HG03432 (cell line): ENCODE measurements around the gene BTNL9.
"Not testable (repeated sequence)": the region's sequence is repeated elsewhere in the genome, so short reads cannot be mapped to it uniquely, and the experiment has no call there.

ENCODE experiments used
- ATAC-seq: cut with Tn5 transposase; IDR thresholded peaks from one replicate; pipeline ENCODE4 v1.9.1; 2021; ENCODE audit warnings: mild to moderate bottlenecking, moderate library complexity; ENCODE audit not compliant: unreplicated experiment

Gene BTNL9

DNA sequence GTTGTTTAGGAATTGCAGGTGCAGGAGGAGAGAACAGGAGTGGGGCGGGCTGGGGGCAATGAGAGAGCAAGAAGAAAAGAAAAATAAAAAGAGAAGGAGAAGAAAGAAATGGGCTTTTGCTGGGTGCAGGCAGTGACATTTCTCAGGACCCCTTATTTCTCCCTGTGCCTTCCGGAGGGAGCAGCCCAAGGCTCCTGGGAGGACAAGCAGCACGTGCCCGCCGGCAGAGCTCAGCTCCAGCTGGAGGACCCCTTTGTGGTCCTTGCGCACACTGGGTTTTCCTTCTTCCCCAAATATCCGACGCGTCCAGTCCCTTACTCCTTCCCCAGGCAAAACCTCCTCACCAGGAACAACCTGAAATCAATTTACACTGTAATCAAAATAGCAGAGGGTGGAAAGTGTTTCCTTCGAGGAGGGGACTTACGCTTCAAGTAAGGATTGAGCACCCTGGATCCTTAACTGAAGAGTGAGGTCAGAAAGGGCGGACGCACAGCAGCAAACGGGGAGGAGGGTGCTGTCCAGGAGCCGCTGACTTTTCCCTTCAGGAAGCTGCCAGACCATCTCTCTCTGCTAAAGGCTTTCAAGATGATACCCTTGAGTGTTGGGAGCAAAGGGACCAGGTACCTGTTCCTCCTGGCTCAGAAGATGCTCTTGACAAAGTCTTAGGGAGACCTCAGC is 2.1 kb downstream of the BTNL9 start:
- no peak for ATAC-seq

DNA sequence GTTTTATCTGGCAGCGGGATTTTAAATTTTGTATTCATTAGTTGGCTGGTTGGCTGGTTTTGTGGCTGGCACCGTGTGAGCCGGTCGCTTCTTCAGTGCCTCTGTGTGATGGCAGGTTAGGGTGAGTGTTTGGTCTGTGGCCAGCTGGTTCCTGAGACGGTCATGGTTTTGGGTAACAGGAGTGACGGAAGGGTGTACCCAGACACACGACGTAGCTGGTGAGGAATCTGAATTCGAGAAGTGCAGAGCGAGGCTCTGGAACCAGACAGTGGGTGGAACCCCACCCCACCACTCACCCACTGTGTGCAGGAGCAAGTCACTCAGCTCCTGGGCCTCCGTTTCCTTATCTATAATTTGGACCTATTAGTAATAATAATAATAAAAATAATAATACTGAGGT is 2.7 kb downstream of the BTNL9 start:
- no peak for ATAC-seq

DNA sequence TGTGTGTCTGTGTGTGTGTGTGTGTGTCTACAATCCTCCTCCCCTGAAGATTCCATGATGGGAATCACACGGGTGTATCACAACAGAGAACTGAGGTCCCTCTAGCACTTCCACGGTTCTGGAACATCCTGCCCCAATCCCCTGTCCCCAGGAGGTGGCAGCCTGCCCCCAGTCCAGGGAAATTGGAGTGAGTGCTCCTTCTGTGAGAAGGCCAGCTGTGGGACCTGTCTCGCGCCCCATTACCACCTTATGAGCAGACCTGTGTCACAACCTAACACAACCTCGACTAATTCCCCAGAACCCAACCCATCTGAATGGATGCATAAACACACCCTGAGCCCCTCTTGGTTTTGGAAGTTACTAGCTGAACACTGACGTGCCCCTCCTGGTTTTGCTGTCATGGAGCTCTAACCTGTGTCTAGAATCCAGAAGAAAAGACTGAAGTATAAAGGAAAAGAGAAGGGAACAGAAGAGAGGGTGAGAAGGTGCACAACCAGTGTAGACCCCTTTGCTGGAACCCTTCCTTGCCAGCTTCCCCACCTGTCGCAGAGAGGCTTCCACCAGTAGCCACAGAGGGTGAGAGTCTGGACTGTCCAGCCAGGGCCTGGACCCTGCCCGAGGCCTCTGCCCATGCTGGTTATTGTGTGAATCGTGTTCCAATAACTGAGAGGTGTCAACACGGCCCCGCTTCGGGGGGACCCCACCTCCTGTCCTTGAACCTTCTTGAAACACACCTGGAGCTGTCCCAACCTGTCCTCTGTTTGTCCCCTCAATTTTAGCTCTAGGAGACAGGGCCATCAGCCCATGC is 3.4 kb downstream of the BTNL9 start:
- ATAC-seq: no peak

DNA sequence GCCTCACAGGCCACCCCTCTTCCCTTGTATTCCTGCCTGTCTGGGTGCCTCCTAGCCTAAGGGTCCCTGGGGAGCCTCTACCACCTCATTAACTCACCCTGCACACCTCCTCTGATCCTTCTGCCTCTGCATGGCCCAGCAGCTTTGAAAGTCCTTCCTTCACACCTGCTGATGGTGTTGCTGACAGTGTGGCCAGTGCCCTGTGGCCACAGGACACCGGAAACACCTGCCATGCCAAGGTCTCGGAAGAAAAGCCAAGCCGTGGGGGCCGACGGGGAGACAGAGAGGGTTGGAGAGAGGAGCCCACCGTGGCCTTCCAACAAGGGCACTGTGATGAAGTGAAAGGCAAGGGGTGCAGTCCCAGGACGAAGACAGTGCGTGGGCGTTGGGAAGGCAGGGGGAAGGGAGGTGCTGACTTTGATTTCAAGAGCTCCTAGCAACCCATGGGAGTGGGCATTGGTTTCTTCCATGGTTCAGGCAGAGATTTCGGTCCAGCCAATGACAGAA is 4.1 kb downstream of the BTNL9 start:
- no peak for ATAC-seq

DNA sequence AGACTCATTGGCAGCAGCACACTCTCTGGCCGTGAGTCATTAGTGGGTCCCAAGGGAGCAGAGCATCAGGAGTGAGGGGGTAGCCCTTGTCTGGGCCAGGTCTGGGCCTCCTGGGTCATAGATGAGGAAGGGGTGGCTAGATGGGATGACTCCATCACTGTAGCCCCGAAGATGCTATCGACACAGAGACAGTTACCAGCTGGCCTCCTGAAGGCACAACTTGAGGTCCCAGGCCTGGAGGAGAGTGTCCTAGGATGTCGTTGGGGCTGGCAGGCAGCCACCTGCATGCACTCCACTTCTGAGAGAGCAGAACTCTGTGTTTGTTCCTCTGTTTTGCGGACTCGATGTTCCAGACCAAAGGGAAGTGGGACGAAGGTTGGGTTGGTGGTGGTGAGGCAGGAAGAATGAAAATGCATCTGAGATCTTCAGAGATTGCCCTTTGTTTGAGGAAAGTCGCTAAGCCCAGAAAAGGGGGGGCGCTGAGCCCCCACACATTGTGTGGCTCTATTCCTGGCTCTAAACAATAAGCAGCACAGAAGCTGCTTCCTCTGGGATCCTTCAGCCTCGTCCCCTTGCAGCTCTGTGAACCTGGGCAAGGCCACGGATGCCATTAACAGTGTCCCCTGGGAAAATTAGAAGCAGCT is 4.7 kb downstream of the BTNL9 start:
- ATAC-seq: no peak

DNA sequence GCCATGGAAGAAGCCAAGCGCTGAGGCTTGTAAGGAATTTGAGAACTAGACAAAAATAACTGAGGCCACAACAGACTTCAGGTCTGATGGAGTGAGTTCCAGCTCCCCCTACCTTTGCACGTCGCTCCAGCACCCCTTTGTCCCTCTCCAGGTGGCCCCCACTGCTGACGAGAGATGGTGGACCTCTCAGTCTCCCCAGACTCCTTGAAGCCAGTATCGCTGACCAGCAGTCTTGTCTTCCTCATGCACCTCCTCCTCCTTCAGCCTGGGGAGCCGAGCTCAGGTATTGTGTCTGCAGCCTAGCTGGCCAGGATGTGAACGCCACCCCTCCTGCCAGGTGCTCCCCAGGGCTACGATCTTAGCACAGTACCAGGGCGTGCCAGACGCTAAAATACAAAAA is 5.2 kb downstream of the BTNL9 start:
- ATAC-seq: no peak

DNA sequence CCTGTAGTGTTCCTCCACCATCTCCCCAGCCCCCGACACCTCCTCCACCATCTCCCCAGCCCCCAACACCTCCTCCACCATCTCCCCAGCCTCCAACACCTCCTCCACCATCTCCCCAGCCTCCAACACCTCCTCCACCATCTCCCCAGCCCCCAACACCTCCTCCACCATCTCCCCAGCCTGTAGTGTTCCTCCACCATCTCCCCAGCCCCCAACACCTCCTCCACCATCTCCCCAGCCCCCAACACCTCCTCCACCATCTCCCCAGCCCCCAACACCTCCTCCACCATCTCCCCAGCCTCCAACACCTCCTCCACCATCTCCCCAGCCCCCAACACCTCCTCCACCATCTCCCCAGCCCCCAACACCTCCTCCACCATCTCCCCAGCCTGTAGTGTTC is 5.8 kb downstream of the BTNL9 start:
- ATAC-seq: not testable (repeated sequence)

DNA sequence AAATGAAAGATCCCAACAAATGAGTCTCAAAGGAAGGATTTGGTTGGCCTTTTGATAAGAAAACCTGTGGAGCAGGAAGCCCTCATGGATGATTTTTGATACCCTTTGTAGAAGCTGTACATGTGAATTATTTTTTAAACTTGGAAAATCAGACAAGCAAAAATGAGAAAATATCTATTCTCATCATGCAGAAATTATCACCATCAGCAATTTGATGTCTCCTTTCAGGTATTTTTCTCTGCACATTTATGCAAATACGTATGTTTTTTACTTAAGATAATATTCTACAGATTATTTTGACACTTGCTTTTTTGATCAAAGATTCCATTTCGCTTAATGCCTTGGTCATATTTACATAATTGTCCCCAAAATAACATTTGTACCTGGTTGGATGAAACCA is 7.2 kb downstream of the BTNL9 start:
- no peak for ATAC-seq

DNA sequence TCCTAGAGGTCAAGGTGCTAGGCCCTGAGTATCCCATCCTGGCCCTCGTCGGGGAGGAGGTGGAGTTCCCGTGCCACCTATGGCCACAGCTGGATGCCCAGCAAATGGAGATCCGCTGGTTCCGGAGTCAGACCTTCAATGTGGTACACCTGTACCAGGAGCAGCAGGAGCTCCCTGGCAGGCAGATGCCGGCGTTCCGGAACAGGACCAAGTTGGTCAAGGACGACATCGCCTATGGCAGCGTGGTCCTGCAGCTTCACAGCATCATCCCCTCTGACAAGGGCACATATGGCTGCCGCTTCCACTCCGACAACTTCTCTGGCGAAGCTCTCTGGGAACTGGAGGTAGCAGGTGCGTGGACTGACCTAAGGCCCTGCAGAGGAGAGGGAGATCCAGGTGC is 7.9 kb downstream of the BTNL9 start:
- no peak for ATAC-seq

DNA sequence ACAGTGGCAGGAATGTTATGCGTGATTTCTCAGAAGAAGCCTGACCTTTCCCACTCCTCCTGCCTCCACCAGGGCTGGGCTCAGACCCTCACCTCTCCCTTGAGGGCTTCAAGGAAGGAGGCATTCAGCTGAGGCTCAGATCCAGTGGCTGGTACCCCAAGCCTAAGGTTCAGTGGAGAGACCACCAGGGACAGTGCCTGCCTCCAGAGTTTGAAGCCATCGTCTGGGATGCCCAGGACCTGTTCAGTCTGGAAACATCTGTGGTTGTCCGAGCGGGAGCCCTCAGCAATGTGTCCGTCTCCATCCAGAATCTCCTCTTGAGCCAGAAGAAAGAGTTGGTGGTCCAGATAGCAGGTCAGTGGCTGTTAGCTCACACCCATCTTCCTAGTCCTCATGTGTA is 9.9 kb downstream of the BTNL9 start:
- ATAC-seq: no peak

DNA sequence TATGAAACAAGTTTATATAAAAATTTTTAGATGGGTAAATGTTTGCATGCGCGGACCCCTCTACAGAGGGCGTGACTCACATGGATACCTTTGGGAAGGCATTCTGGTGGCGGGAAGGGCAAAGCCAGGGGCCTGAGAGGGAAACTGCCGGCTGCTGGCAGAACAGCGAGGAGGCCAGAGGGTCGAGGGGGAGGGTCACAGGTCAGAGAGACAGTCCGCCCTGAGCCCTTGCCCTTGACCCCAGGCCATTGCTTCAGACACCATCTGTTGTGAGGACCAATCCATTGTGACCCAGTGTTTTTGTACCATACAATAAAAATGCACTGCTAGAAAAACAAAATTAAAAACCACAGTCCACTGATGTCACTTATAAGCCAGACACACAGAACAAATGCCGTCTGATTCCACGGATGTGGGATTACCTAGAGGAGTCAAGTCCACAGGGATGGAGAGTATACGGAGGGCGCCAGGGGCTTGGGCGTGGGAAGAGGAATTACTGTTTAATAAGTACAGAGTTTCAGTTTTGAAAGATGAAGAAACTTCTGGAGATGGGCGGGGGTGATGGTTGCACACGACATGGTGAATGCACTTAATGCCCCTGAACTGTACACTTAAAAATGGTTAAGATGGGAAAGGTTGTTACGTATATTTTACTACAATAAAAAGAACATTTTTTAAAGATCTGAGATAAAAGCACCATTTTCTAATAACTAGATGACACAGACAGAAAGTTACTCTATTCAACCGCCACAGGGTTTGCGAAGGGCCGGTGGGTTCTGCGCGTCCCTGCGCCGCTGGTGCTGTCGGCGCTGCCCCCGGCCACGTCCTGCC is 12.0 kb downstream of the BTNL9 start:
- ATAC-seq: no peak

DNA sequence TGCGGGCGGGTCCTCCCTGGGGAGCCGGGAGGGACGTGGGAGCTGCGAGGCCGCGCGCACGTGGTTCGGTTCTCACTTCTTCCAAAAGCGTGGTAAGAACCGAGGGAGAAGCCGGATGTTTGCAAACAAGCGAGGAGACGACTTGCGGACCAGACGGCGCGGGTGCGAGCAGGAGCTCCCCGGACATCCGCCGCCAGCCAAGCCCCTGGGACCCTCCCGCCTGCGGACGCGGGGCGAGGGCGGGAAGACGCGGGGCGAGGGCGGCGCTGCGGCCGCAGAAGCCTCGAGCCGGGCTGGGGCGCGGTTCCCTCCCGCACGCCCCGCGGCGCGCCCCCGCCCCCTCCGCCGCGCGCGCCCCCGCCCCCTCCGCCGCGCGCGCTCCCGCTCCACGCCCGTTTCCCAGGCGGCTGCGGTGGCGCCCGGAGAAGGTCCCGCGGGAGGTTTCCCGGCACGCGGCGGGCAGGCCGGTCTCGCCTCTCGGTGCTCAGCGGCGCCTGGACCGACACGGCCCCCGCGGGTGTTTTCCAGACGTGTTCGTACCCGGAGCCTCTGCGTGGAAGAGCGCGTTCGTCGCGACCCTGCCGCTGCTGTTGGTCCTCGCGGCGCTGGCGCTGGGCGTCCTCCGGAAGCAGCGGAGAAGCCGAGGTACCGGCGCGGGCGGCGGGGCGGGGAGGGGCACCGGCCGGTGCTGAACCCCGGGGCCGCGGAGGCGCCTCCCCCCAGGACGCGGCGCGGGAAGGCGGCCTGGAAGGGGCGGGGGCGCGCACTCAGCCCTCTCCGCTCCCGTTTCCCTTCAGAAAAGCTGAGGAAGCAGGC is 12.8 kb downstream of the BTNL9 start:
- ATAC-seq: no peak

DNA sequence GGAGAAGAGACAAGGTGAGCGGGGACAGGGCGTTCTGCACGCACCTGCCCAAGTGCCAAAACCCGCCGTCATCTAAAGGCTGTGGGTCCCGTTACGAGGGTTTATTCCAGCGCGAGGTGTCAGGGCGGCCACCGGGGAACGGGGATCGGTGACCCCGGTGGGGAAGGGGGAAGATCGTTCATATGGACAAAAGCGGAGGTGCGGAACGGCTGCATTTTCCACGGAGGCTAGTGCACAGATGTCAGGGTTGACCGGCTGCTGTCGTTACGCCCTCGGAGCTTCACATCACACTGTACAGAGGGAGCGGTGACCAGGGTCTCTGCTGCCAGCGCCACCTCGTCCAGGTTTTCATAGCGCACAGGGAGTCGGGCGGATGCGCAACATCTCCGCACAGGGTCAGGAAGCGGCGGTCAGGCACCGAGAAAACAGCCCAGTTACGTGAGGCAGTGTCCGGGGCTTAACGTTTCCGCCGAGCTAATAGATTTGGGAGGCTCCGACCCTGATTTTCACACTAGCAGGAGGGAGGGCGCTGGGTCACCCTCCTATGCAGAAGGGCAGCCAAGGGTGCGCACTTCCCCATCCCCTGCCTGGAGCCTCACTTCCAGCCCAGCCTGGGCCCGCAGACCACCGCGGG is 13.5 kb downstream of the BTNL9 start:
- no peak for ATAC-seq

DNA sequence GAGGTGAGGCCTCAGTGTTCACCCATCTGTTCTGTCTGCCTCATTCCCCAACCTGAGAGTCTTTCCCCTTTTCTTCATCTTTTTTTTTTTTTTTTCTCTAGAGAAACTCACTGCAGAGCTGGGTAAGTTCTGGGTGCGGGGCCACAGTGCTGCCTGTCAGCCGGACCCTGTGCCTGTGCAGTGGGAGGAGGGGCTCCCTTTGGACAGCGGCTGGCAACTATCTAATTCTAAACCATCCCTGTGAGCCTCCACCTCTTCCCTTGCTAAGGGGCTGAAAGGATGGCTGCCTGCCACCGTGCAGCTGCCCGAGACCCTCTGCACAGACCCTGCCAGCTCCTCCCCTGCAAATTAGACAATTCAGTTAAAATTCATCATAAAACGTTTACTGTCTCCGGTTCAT is 14.1 kb downstream of the BTNL9 start:
- no peak for ATAC-seq

DNA sequence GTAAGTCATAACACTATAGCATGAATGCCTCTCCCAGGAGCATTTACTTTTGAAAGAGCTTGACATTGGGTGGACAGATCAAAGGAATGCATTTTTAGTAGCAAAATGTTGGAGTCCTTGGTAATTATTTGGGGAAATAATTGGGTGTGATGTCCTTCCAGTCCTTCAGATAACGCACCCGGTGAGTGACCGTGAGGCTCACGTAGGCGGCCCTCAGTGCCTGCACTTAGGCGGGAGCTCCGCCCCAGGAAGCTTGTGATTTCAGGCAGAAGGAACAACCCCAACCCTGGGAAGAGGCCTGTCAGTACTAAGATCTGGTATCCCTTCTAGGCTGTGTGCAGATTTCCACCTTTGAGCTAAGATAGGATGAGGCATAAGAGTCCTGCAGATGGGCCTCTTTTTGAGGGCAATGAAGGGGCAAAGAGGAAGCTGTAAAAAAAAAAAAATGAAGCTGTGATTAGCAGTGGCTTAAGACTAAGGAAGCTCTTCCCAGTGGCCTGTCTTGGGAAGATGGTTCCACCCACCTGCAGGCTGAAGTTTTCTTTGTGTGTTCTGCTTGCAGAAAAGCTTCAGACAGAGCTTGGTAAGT is 14.9 kb downstream of the BTNL9 start:
- no peak for ATAC-seq

DNA sequence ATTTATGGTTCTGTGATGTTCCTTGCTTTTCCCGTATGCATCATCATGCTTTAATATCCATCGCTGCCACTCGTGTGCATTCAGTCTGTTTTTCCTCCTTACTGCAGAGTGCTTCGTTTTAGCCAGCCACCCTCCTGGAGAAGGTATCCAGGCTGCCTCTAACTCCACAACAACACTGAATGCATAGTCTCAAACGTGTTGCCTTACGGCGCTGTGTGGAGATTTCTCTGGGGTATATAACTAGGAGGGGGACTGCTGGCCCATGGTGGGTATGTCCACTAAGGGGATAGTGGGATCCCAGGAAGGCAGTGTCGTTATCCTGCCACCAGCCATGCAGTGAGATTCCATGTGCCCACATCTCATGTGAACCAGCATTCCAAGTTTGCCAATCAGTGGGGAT is 16.4 kb downstream of the BTNL9 start:
- no peak for ATAC-seq

DNA sequence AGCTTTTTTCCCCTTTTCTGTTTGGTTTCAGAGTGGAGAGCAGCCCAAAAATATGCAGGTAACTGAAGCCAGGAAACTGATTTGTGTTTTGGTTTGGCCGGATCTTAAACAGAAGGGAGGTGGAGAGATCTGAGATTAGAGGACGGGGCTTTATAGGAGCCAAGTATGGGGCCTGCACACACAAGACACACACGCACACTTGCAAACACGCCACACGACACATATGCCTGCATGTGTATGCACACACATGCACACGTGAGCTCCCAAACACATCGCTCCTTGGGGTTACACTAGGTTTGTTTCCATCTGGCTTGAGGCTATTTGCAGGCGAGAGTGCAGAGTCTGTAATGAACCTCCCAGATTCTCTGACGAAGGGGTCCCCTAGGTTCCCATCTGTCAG is 18.3 kb downstream of the BTNL9 start:
- no peak for ATAC-seq

DNA sequence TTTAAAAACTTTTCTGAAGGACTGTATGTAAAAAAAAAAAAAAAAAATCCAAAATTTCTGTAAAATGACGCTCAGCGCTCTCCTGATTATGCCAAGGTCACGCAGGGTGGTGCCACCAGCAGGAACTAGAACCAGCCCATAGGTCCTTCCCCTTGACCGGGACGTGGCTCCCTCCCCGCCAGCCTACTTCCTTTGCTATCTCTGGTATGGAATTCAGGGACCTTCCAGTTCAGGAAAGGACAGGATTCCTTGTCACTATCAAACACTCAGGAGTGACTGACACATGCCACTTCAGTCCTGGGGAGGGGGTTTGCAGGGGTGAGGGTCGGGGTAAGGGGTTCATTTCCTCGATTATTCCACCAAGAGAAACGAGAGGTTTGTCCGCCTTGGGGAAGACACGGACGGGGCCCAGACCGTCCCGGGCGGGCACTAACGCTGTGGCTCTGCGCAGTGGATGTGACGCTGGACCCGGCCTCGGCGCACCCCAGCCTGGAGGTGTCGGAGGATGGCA is 18.8 kb downstream of the BTNL9 start:
- no peak for ATAC-seq
